Subcutaneous preadipocyte (primary cell): ENCODE results near the gene AADACL2. TPM values are rescaled to one million over a fixed set of nuclear protein-coding genes. Genes with fewer than 3 reads are reported as not detected.

Experiments used
- total RNA-seq: library from RNA; depleted of rRNA; stranded (reverse); fragments of >200 nt; gene quantifications from 2 replicates; pipeline ENCODE4 v1.2.3, GENCODE V29; 2012

The AADACL2 gene, protein sequence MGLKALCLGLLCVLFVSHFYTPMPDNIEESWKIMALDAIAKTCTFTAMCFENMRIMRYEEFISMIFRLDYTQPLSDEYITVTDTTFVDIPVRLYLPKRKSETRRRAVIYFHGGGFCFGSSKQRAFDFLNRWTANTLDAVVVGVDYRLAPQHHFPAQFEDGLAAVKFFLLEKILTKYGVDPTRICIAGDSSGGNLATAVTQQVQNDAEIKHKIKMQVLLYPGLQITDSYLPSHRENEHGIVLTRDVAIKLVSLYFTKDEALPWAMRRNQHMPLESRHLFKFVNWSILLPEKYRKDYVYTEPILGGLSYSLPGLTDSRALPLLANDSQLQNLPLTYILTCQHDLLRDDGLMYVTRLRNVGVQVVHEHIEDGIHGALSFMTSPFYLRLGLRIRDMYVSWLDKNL
- not detected in 2 replicates for total RNA-seq

DNA sequence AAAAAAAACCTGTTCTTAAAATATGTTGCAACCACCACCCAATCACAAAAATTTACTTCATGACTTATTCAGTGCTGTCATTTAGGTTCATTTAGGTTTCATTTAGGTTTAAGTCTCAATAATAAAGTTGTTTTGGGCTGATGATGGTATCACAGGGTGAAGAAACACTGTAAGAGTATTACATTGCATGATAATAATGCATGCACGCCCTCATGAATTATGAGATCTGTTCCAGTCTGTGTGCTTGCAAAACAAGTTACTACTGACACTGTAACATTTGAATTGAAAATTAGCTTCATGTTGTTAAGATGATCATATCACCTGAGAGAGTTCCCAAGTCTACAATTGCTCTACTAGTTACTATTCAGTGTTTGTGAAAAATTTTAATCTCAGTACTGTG, at the start of gene AADACL2:
Gene AADACL2 (plus strand): TSS at position 315 of the 400 bp plus-strand sequence. CDS start 109 bp downstream, outside the sequence.

Other genes starting within 250 kb of the AADACL2 start
- gene AADAC, start 80.2 kb downstream of the AADACL2 start, total RNA-seq, result under 0.01 TPM in 1 of 2 replicates, not detected in the other
- gene SUCNR1, start 139.7 kb downstream of the AADACL2 start, total RNA-seq, result not detected in 2 replicates